Stimulated activated memory B cell treated with anti-CD40 and anti-IgM and Interleukin-4, amounts not matched to agents 10 μg/mL and 1 μg/mL and 100 μg/mL, for 72 hours (primary cell): Measurements from ENCODE around the gene SPOCK2.
A peak's percentile ranks its signal among the peaks of the same experiment; 100 is the strongest.

Source experiments
- ATAC-seq: fragments of 150-1000 bp; cut with Tn5 transposase; 2 replicates; pipeline ENCODE4 v1.10.0; 2021
- H3K27ac Mint-ChIP-seq: one replicate; pipeline ENCODE4 v1.8.0; 2022; ENCODE audit warnings: mild to moderate bottlenecking, mixed read lengths
- H3K27me3 Mint-ChIP-seq: one replicate; pipeline ENCODE4 v1.8.0; 2022; ENCODE audit warnings: mixed read lengths
- H3K36me3 Mint-ChIP-seq: one replicate; pipeline ENCODE4 v1.8.0; 2022; ENCODE audit warnings: mixed read lengths
- H3K4me1 Mint-ChIP-seq: one replicate; pipeline ENCODE4 v1.8.0; 2022; ENCODE audit warnings: mixed read lengths
- H3K4me3 Mint-ChIP-seq: one replicate; pipeline ENCODE4 v1.8.0; 2022; ENCODE audit warnings: mild to moderate bottlenecking, moderate library complexity, mixed read lengths
- H3K9me3 Mint-ChIP-seq: one replicate; pipeline ENCODE4 v1.8.0; 2022; ENCODE audit warnings: mixed read lengths

SPOCK2 gene

DNA sequence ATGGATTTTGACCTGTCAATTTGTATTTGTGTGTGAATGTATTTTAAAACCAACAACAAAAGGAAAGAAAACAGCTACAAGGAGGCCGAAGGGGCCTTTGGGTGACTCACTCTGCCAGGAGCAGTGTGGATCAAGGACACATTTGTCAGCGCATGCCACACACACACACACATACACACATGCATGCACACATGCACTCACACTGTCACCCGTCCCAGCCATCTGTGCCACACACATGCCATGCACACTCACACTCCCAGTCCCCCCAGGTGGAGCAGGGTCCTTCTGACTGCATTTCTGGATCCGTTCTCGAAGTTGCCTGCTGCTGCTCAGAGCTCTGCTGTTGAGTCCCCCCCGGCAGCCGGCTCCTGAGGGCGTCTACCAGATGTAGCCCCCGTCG, 26.0 kb downstream of the SPOCK2 start:
- no peaks in the 10 kb centered on the region for H3K9me3 Mint-ChIP-seq
- H3K27ac Mint-ChIP-seq = peak overlapping the region; percentile 62
- H3K4me3 Mint-ChIP-seq = no peak overlapping the region
- ATAC-seq = no peak
- H3K27me3 Mint-ChIP-seq = no peaks in the 10 kb centered on the region
- peaks cover 31% of the 10 kb centered on the region for H3K36me3 Mint-ChIP-seq
- peaks cover 31% of the 10 kb centered on the region for H3K4me1 Mint-ChIP-seq

DNA sequence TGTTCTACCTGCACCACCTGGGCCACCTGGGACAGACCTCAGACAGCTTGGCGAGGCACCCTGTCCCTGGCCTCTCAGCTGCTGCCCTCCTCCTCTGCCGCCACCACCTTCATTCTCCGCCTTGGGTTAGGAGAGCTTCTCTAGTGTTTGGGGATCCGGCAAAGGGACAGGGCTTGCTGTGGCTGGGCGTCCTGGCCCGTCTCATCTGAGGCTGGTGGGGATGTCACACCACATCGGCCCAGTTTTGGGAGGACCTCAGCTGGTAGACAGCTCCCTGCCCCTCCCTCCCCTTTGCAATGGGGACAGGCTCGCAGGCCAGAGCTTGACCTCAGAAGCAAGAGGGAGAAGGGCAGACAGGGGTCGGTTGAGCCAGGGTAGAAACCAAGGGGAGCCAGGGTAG, 26.4 kb downstream of the SPOCK2 start:
- no peak overlapping the region for H3K27ac Mint-ChIP-seq
- no peaks in the 10 kb centered on the region for H3K9me3 Mint-ChIP-seq
- H3K36me3 Mint-ChIP-seq = peaks cover 29% of the 10 kb centered on the region
- peaks cover 31% of the 10 kb centered on the region for H3K4me1 Mint-ChIP-seq
- no peak for ATAC-seq
- H3K4me3 Mint-ChIP-seq = no peak overlapping the region
- no peaks in the 10 kb centered on the region for H3K27me3 Mint-ChIP-seq

DNA sequence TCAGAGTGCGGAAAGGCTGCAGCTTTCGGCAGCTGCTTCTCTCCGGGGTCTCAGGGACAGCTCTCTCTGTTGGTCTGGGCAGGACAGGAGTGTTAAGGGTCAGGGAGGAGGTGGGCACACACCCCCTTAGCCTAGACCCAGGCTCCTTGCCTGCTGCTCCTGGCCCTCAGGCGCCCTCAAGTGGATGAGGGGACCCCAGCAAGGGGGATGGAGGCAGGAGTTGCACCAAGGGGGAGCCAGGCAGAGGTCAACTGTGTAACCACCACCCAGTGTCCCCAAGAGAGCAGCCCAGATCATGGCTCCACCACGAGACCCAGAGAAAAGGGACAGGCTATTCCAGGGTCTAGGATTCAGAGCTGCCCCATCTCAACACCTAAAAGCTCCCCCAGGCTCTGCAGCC, 26.9 kb downstream of the SPOCK2 start:
- Mint-ChIP-seq H3K4me3 (no peak overlapping the region), H3K36me3 (peaks cover 25% of the 10 kb centered on the region)
- ATAC-seq = no peak

DNA sequence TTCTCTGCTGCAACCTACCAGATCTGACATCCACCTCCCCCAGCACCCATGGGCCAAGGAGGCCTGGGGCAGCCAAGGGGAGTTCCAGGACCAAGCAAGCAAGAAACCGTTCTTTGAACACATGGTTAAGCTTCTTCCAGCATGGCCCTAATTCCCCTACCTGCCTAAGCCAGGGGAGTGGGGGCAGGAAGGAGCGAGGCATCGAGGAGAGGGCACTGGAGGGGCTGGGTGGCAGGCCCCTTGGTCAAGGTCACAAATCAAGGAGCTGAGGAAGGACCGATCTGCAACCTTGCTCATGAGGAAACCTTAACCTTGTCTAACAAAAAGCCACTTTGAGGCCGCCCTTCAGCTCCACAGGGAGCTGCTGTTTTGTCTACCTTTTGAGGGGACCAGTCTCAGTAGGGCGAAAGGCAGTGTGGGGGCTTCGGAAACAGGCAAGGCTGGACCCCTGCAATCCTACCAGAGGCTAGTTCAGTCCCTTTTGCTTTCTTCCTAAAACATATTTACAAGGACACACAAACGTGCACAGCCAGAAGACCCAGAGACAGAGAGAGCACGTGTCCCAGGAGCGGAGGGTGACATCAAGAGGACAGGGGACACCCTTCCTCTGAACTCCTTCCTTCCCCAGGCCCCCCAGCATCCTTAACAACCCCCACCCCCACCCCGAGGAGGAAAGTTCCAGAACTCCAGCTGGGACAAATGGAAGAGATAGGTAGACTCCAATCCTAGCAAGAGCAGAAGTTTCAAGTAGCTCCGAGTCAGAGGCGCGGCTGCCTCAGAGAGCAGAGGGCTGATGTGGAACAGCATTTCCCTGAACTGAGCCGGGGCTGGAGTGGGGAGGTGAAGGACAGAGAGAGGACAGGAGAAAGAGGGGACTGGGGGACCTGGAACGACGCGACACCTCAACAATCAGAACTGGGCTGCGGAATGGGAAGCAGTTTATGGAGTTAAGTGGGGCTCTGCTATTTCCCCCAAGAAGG, 28.2 kb downstream of the SPOCK2 start:
- Mint-ChIP-seq H3K36me3 (peaks cover 21% of the 10 kb centered on the region), H3K4me1 (peaks cover 37% of the 10 kb centered on the region), H3K27ac (peak overlapping the region; percentile 21), H3K4me3 (no peak overlapping the region), H3K9me3 (no peaks in the 10 kb centered on the region), H3K27me3 (no peaks in the 10 kb centered on the region)
- ATAC-seq = peak; percentile 17

More for the DNA sequence above, 26.9 kb downstream of the SPOCK2 start:
- H3K9me3 Mint-ChIP-seq = no peaks in the 10 kb centered on the region
- H3K27me3 Mint-ChIP-seq = no peaks in the 10 kb centered on the region
- no peak overlapping the region for H3K27ac Mint-ChIP-seq
- peaks cover 31% of the 10 kb centered on the region for H3K4me1 Mint-ChIP-seq

DNA sequence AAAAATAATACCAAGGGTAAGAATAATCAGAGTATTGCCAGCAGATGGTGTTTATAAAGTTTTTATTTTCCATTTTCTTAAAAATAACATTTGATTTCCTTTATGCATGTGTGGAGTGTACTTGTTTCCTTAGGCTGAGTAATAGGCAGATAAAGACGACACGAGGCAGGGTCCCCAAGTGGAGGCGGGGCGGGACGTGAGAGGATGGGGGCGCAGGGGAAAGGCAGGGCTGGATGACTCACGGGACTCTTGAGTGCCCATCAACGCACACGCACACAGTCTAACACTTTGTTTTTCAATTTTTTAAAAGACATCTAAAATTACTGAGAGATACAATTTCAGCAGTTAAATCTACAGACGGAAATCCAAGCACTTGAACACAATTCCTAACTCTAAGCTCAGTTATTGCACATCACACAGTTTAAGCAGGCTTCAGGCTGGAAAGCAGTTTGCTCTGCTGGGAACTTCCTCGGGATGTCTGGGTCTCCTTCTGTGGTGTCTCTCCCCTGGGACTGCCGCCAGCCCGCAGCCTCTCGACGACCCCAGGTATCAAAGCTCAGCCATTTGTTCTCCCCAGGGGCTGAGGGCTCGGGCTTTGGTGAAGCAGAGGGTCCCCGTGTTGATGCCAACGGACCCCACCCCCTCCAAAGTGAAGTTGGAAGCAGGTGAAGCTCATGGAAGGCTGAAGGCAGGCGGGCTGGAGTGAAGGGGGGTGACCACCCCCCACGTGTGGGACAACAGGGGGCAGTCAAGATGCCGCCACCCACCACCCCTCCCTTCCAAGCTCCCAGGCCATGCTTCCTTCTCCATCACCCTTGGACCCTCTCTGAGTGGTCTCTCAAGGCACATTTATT, 29.1 kb downstream of the SPOCK2 start:
- Mint-ChIP-seq H3K27ac (peak overlapping the region; percentile 21), H3K36me3 (peaks cover 17% of the 10 kb centered on the region), H3K27me3 (no peaks in the 10 kb centered on the region), H3K9me3 (no peaks in the 10 kb centered on the region), H3K4me1 (peaks cover 44% of the 10 kb centered on the region), H3K4me3 (no peak overlapping the region)
- no peak for ATAC-seq

DNA sequence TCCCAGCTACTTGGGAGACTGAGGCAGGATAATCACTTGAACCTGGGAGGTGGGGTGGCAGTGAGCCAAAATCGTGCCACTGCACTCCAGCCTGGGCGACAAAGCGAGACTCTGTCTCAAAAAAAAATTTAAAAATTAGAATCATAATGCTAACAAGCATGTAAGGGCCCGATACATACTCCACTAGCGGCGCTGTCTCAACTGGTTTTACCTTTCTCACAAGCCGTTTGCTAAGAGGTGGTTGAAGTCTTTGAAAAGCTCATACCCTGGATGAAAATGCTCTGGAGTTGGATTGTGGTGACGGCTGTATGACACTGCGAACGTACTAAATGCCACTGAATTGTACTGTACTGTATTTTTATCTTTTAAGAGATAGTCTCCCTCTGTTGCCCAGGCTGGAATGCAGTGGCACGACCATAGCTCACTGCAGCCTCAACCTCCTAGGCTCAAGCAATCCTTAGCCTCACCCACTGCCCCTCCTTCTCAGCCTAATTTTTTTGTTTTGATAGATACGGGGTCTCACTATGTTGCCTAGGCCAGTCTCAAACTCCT, 29.9 kb downstream of the SPOCK2 start:
- no peak for ATAC-seq
- H3K4me3 Mint-ChIP-seq = no peak overlapping the region
- peaks cover 51% of the 10 kb centered on the region for H3K4me1 Mint-ChIP-seq
- H3K27me3 Mint-ChIP-seq = no peaks in the 10 kb centered on the region
- no peak overlapping the region for H3K27ac Mint-ChIP-seq
- no peaks in the 10 kb centered on the region for H3K9me3 Mint-ChIP-seq
- H3K36me3 Mint-ChIP-seq = peaks cover 12% of the 10 kb centered on the region

DNA sequence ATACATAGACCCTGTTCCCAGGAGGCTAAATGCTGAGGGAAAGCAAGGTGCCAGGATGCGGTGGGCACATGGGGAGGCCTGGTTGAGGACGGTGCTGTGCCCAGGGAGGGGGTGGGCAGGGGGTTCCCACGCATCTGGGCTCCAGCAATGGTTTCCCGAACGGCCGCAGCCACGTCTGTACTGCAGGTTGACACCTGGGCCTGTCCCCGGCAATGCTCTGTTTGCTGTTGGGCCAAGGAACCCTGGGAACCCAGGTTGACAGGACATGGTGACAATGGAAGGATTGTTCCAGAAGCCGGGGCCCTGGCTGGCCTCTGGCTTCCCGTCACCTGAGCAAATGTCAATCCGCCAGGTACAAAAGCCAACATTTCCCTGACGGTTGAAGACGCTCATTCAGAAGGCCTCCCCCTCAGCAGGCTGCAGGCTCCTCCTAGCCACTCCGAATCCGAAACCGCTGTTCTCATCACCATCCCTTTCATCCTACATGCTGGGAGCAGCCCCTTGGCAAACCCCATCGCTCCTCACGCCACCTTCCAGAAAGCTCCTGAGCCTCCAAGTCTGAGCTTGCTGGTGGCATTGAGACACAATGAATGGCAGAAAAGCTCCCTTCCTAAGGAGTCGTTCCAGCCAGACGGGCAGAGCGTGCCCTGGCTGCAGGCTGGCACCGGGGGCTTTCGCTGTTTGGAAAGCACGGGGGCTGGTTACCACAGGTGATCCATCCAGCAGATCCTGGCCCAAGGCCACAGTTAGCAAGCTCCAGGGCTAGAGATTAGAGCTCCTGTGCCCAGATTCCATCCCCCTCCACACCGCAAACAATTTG, 31.2 kb downstream of the SPOCK2 start:
- H3K27me3 Mint-ChIP-seq = no peaks in the 10 kb centered on the region
- peaks cover 59% of the 10 kb centered on the region for H3K4me1 Mint-ChIP-seq
- no peak overlapping the region for H3K4me3 Mint-ChIP-seq
- ATAC-seq = no peak
- H3K36me3 Mint-ChIP-seq = no peaks in the 10 kb centered on the region
- no peak overlapping the region for H3K27ac Mint-ChIP-seq
- H3K9me3 Mint-ChIP-seq = no peaks in the 10 kb centered on the region

DNA sequence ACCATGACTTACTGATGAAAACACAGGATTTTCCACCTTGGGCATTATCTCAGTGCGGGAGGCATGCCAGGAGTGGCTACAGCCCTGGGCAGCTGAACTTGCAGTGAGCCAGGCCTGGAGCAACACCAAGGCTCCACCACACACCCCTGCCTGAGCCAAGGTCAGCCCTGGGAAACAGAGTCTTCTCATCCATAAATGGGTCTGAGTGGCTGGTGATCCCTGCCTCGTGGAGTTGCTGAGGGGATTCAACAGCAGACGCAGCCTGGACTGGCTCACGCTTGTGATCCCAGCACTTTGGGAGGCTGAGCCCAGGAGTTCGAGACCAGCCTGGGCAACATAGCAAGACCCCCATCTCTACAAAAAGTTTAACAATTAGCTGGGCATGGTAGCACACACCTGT, 32.2 kb downstream of the SPOCK2 start:
- Mint-ChIP-seq H3K9me3 (no peaks in the 10 kb centered on the region), H3K36me3 (no peaks in the 10 kb centered on the region), H3K27me3 (no peaks in the 10 kb centered on the region), H3K4me1 (peaks cover 49% of the 10 kb centered on the region), H3K27ac (no peak overlapping the region), H3K4me3 (no peak overlapping the region)
- no peak for ATAC-seq

DNA sequence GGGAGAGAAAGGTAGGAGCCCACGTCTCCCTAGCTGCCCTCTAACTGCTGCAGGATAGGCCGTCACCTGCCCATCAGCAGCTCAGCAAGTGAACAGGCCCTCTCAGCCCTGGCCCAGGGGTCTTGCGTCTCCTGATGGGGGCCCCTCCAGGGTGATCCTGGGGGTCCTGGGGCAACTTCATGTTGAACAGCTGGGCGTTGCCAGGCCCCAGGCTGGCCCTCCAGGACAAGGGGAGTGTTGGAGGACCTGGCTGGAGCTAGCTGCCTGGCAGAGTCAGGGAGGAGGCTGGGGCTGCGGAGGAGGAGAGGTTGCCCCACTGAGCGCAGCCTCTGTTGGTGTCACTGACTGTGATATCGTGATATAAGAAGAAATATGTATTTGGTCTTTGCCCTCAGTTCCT, 34.7 kb downstream of the SPOCK2 start:
- peak overlapping the region; percentile 66 for H3K27ac Mint-ChIP-seq
- ATAC-seq = no peak
- H3K4me3 Mint-ChIP-seq = no peak overlapping the region
- H3K4me1 Mint-ChIP-seq = peaks cover 43% of the 10 kb centered on the region
- no peaks in the 10 kb centered on the region for H3K27me3 Mint-ChIP-seq
- H3K9me3 Mint-ChIP-seq = peaks cover 3% of the 10 kb centered on the region
- H3K36me3 Mint-ChIP-seq = no peaks in the 10 kb centered on the region

DNA sequence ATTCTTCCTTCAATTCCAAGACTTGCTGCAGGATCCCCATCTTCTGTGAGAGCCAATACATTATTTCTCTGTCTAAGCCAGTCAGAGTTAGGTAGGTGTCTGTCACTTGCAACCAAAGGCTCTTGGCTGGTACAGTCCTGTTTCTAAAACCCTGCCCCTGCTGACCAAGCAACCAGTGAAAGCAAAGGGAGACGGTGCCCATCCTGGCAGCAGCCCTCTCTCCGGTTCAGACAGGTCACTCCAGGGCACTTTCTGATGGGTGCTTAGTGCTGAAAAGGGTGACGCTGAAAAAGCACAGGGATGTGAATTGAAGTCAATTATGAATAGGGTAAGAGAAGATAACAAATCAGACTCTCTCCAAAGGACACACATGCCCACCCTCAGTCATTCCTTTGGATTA, 37.5 kb downstream of the SPOCK2 start:
- H3K27me3 Mint-ChIP-seq = no peaks in the 10 kb centered on the region
- peaks cover 43% of the 10 kb centered on the region for H3K4me1 Mint-ChIP-seq
- H3K27ac Mint-ChIP-seq = no peak overlapping the region
- H3K36me3 Mint-ChIP-seq = no peaks in the 10 kb centered on the region
- H3K4me3 Mint-ChIP-seq = no peak overlapping the region
- H3K9me3 Mint-ChIP-seq = peaks cover 3% of the 10 kb centered on the region
- no peak for ATAC-seq

DNA sequence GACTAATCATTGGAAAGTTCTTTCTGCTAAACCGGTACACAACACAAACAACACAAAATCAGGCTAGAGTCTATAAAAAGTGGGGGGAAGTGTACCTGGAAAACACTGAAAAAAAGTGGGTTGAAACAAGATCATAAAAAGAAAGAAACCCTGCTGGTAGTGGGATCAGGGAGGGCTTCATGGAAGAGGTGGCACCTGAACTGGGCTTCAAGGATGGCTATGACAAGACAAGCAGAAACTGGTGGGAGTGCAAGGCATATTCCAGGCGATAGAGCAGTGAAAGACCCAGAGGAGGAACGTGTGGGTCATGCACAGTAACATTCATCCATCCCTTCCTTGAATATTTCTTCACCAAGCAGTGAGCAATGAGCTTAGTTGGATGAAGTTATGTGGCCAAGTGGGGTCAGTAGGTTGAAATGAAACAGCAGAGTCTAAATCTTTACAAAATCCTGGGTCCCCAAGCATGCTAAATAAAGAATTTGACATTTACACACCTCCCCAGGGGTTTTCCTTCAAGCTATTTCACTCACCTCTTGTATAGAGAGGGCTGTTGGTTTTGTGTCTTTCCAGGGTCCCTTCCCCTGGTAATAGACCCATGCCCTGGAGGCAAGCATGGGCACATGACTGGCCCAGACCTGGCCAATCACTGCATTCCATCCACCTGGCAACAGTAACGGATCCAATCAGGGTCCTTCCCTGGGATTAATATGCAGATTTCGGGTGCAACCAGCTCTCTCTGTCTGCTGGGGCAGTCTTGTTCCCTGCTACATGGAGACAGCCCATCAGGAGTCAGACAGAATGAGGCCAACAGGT, 38.2 kb downstream of the SPOCK2 start:
- Mint-ChIP-seq H3K4me1 (peaks cover 37% of the 10 kb centered on the region), H3K36me3 (no peaks in the 10 kb centered on the region), H3K9me3 (peaks cover 3% of the 10 kb centered on the region), H3K27ac (no peak overlapping the region), H3K27me3 (no peaks in the 10 kb centered on the region), H3K4me3 (no peak overlapping the region)
- ATAC-seq = peak; percentile 28

DNA sequence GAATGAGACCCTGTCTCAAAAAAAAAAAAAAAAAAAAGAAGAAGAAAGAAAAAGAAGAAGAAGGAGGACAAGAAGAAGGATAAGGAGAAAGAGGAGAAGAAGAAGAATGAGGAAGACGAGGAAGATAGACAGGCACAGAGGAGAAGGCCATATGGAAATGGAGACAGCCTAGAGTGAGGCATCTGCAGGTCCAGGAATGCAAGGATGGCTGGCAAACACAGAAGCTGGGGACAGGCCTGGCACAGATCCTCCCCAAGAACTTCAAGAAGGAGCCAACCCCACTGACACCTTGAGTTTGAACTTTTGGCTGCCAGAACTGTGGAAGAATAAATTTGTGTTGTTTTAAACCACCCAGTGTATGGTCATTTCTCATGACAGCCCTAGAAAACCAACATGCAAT, 38.9 kb downstream of the SPOCK2 start:
- Mint-ChIP-seq H3K27ac (no peak overlapping the region), H3K4me1 (peaks cover 30% of the 10 kb centered on the region), H3K27me3 (no peaks in the 10 kb centered on the region), H3K36me3 (no peaks in the 10 kb centered on the region), H3K9me3 (peaks cover 3% of the 10 kb centered on the region), H3K4me3 (no peak overlapping the region)
- ATAC-seq = no peak

DNA sequence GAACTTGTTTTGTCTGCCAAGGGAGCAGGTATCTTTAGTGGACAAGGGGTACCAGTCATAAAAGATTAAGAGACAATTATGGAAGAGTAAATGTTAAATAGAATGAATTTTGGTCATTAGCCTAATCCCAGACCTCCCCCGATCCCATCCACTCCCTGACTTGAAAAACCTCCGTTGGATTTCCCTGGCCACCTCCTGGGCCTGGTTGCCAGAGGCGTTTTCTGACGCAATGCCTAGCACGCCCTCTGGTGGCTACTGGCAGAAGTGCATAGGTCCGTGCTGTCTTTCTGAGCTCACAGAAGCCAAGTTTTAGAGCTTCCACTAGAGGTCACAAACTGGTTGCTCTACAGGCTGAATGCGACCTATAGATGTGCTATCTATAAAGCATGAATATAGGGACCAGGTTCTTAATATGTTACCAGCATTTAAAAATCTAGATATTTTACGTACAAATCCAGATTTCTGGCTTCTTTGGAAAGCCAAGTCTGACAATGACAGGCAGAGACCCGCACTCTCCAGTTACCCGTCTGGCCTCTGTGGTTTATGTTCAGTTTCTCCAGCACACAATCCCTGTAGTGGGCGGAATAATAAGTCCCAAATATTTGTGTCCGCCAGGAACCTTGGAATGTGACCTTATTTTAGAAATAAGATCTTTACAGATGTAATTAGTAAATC, 39.8 kb downstream of the SPOCK2 start:
- no peaks in the 10 kb centered on the region for H3K36me3 Mint-ChIP-seq
- H3K9me3 Mint-ChIP-seq = peaks cover 3% of the 10 kb centered on the region
- H3K27ac Mint-ChIP-seq = no peak overlapping the region
- H3K4me1 Mint-ChIP-seq = peaks cover 25% of the 10 kb centered on the region
- H3K4me3 Mint-ChIP-seq = no peak overlapping the region
- no peaks in the 10 kb centered on the region for H3K27me3 Mint-ChIP-seq
- ATAC-seq = peak; percentile 84
